ENCODE data around the gene MSRB3.
"Not testable (repeated sequence)": the region's sequence is repeated elsewhere in the genome, so short reads cannot be mapped to it uniquely, and the experiment has no call there.

Gene MSRB3

DNA sequence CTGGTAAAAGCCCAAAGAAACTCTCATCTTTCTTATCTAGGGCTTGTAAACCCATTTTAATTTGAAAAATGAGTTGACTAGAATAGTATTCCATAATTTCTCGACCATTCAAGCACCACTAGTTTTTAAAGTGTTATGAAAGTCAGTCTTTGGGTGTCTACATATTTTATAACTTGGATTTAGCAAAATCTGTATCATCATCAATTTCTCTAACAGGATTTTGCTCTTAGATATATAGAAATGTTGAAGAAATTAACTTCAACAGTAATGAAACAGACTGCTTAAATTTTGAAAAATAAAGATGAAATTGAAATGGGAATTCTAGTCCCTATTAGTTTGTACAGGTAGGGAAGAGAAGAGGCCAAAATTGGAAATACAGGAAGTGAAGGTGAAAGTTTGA, 32.8 kb downstream of the MSRB3 start:
- DNase-seq (ENCODE audit: insufficient read length) (no peak), FAIRE-seq (no peak)
- TF ChIP-seq POLR2A (IDR thresholded peaks at IDR 0.05; ENCODE audit: low read depth, low read length) (no peak), POLR2AphosphoS5 (IDR thresholded peaks at IDR 0.05; ENCODE audit: low read depth, low read length) (no peak), TAF1 (IDR thresholded peaks at IDR 0.05; ENCODE audit: borderline replicate concordance, low read depth, low read length) (no peak)

DNA sequence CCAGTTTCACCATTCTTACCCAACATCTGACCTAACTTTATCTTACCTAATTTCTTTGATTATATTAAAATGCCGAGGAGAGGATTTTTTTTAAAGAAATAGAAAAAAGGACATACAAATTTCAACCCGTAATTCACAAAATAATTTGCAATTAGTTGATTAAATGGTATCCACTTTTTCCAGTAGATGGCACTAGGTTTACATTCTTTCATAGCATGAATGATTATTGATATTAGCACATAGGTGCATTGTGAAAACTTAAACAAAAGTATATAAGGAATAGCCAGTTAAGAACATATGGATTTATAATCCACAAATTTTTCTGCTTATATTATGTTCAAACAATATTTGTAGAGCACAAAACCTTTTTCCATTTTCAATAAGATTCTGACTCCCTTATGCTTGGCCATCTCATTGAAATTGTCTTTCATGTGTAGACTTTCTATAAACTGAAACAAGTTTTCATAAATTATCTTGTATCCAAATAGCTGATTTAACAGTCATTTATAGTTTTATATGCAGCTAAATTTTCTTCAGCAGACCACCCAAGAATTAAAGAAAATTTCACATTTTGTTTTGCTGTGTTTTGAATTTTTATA, 35.3 kb downstream of the MSRB3 start:
- no peak for FAIRE-seq
- no peak for DNase-seq (ENCODE audit: insufficient read length)
- TF ChIP-seq POLR2A (IDR thresholded peaks at IDR 0.05; ENCODE audit: low read depth, low read length) (no peak), POLR2AphosphoS5 (IDR thresholded peaks at IDR 0.05; ENCODE audit: low read depth, low read length) (no peak), TAF1 (IDR thresholded peaks at IDR 0.05; ENCODE audit: borderline replicate concordance, low read depth, low read length) (no peak)

DNA sequence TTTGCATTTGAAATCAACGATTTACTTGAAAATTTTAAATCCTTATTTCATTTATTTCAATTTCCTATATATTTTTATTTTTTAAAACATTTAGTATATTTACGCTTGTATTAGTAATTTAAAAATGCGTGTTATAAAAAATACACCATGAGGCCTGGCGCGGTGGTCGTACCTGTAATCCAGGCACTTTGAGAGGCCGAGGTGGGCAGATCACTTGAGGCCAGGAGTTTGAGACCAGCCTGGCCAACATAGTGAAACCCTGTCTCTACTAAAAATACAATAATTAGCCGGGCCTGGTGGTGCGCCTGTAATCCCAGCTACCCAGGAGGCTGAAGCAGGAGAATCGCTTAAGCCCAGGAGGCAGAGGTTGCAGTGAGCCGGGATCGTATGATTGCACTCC, 36.8 kb downstream of the MSRB3 start:
- FAIRE-seq; DNase-seq (ENCODE audit: insufficient read length): not testable (repeated sequence)

DNA sequence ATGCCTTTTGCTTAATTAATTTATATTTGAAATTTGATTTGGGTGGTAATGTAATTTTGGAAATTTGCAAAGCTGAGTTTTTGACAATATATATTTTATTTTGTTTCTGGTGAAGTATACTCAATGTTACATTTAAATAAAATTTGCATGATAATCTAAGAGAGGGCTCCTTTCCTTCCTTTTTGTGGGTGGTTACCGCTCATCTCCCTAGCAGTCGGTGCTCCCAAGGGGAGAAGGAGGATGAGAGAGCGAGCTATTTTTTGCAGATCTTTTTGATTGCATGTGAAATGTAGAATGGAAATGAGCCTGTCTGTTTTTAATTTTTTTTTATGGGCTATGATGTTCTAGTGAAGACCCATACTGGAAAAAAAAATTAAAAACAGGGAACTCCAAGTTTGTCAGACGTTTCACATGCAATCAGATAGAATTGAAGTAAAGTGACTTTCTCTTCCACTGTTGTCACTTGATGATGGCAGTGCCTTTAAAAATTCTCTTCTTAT, 39.8 kb downstream of the MSRB3 start:
- TF ChIP-seq POLR2A (IDR thresholded peaks at IDR 0.05; ENCODE audit: low read depth, low read length) = no peak
- FAIRE-seq (no peak), DNase-seq (ENCODE audit: insufficient read length) (no peak)

DNA sequence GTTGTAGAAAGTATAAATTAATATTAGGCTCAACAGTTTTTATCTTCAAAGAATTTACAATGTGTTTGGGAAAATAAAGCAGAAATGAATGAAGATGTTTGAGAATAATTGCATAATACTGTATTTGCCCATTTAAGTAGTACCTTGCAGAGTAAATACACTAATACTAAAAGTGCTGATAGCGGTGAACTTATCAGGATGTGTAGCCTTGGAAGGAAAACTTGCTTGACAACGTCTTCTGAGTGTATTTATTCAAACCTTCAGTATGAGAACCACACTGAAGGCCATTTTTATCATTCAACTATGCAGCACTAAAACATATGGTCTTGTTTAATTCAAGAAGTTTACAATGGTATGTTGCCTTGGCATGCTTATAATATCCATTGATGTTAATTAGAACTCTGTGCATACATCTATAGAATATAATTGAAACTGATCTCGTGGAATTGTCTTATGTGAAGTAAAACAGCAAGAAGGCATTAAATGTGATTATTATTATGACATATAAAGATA, 41.3 kb downstream of the MSRB3 start:
- no peak for DNase-seq (ENCODE audit: insufficient read length)
- FAIRE-seq = no peak
- no peak for TF ChIP-seq POLR2A (IDR thresholded peaks at IDR 0.05; ENCODE audit: low read depth, low read length)
- no peak for TF ChIP-seq TAF1 (IDR thresholded peaks at IDR 0.05; ENCODE audit: borderline replicate concordance, low read depth, low read length)
- no peak for TF ChIP-seq POLR2AphosphoS5 (IDR thresholded peaks at IDR 0.05; ENCODE audit: low read depth, low read length)

DNA sequence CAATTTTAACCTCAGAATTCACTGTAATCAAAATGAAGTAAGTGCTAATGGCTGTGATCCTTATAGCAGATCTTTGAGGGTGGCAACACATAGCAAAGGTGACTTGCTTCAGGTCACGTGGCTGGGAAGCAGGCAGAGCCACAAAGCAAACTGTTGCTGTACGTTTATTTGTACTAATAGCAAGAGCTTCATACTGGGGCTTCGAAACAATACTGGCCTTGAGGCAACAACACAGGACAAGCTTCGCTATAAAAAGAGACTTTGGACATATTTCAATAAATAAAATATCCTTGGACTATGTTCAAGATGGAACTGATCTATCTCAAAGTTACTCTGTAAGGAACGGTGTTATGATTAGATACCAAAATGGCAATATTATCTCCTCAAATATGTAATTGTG, 44.6 kb downstream of the MSRB3 start:
- no peak for TF ChIP-seq POLR2AphosphoS5 (IDR thresholded peaks at IDR 0.05; ENCODE audit: low read depth, low read length)
- TF ChIP-seq TAF1 (IDR thresholded peaks at IDR 0.05; ENCODE audit: borderline replicate concordance, low read depth, low read length) = no peak
- no peak for TF ChIP-seq POLR2A (IDR thresholded peaks at IDR 0.05; ENCODE audit: low read depth, low read length)
- no peak for FAIRE-seq
- no peak for DNase-seq (ENCODE audit: insufficient read length)

DNA sequence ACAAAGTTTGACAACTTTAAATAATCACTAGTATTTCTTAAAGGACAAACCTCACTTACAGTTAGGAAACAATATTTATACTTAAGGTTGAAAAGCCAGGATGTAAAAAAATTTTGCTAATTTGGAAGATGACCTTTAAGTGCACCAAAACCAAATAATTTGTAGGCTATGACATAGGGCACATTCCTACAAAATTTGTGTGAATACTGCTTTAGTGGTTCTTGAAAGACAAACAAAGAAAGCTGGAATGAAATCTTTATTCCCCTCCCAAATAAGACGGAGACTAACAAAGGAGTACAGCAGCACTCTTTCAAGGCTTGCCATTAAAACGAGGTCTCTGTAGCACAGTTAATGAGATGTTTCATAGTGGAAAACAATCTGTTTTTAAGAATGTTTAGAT, 45.6 kb downstream of the MSRB3 start:
- TF ChIP-seq POLR2AphosphoS5 (IDR thresholded peaks at IDR 0.05; ENCODE audit: low read depth, low read length) (no peak), POLR2A (IDR thresholded peaks at IDR 0.05; ENCODE audit: low read depth, low read length) (no peak), TAF1 (IDR thresholded peaks at IDR 0.05; ENCODE audit: borderline replicate concordance, low read depth, low read length) (no peak)
- FAIRE-seq = no peak
- no peak for DNase-seq (ENCODE audit: insufficient read length)

DNA sequence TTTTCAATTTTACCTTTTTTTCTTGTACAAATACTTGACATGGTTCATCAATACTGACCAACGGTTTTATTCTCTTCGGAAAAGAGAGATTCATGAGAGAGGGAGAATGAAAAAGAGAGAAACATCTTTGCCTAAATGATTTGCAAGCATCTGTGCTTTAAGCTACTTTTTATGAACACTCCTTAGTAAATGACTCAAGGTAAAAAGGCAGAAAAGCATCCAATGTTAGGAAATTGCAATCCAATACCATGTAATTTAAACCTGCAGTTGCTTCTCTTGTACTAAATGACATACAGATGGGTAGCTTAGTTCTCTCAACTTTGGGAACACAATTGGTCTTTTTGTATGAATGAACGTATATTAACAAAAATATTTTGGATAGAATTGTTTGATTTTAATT, 46.1 kb downstream of the MSRB3 start:
- no peak for TF ChIP-seq TAF1 (IDR thresholded peaks at IDR 0.05; ENCODE audit: borderline replicate concordance, low read depth, low read length)
- TF ChIP-seq POLR2AphosphoS5 (IDR thresholded peaks at IDR 0.05; ENCODE audit: low read depth, low read length) = no peak
- no peak for TF ChIP-seq POLR2A (IDR thresholded peaks at IDR 0.05; ENCODE audit: low read depth, low read length)
- FAIRE-seq (no peak), DNase-seq (ENCODE audit: insufficient read length) (no peak)

DNA sequence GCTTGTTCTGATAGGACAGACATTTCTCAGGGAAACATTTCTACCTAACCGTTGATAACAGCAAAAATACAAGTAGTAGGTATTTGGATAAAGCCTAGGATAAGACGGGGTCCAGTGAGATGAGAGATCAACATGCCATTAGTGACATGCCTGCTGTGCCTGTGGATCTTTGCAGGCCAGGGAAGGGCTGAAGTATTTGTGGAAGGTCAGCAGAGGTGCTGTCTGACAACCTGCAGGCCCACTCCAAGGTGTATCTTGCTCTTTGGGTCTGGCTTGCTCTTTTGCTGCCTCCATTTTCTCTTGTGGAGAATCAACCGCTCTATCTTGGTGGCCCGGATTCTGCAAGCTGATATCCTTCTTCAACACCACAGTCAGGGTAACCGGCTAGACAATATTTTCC, 46.7 kb downstream of the MSRB3 start:
- DNase-seq (ENCODE audit: insufficient read length) (no peak), FAIRE-seq (no peak)
- TF ChIP-seq POLR2AphosphoS5 (IDR thresholded peaks at IDR 0.05; ENCODE audit: low read depth, low read length) (no peak), TAF1 (IDR thresholded peaks at IDR 0.05; ENCODE audit: borderline replicate concordance, low read depth, low read length) (no peak), POLR2A (IDR thresholded peaks at IDR 0.05; ENCODE audit: low read depth, low read length) (no peak)

DNA sequence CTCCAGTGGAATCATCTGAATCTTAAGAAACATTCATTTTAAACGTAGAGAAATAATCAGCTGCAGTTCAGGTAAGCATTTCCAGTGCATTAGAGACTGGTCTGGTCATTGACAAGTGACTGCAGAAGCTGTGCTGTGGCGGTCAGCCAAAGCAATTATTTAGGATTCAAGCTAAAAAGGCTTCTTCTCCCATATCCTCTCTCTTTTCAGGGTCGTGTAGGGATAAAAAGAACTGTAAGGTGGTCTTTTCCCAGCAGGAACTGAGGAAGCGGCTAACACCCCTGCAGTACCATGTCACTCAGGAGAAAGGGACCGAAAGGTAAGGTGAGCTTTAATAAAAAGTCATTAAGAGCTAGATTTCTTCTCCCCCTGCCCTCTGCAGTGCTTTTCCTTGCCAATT, 48.1 kb downstream of the MSRB3 start:
- DNase-seq (ENCODE audit: insufficient read length) (no peak), FAIRE-seq (no peak)
- TF ChIP-seq POLR2A (IDR thresholded peaks at IDR 0.05; ENCODE audit: low read depth, low read length) (no peak), POLR2AphosphoS5 (IDR thresholded peaks at IDR 0.05; ENCODE audit: low read depth, low read length) (no peak), TAF1 (IDR thresholded peaks at IDR 0.05; ENCODE audit: borderline replicate concordance, low read depth, low read length) (no peak)

- TF ChIP-seq POLR2A (IDR thresholded peaks at IDR 0.05; ENCODE audit: low read depth, low read length) (no peak), POLR2AphosphoS5 (IDR thresholded peaks at IDR 0.05; ENCODE audit: low read depth, low read length) (no peak), TAF1 (IDR thresholded peaks at IDR 0.05; ENCODE audit: borderline replicate concordance, low read depth, low read length) (no peak)
- DNase-seq (ENCODE audit: insufficient read length) (no peak), FAIRE-seq (no peak)
Observed at GRCh38 chr12:65327207-65328076, 49.0 kb downstream of the MSRB3 start.

- FAIRE-seq = no peak
- DNase-seq (ENCODE audit: insufficient read length) = no peak
- no peak for TF ChIP-seq POLR2A (IDR thresholded peaks at IDR 0.05; ENCODE audit: low read depth, low read length)
- TF ChIP-seq TAF1 (IDR thresholded peaks at IDR 0.05; ENCODE audit: borderline replicate concordance, low read depth, low read length) = no peak
- no peak for TF ChIP-seq POLR2AphosphoS5 (IDR thresholded peaks at IDR 0.05; ENCODE audit: low read depth, low read length)
Observed at GRCh38 chr12:65329721-65330120, 51.2 kb downstream of the MSRB3 start.

Data from GM12892 (cell line).